Fibroblast of lung (primary cell): ENCODE results near the gene NUDT19. TPM values are rescaled to one million over a fixed set of nuclear protein-coding genes. Genes with fewer than 3 reads are reported as not detected.

Source experiments
- DNase-seq, 2 donors: peaks; one replicate each; pipeline versions ENCODE4 v3.0.0 to v3.0.0-alpha.2; 2010; ENCODE audit warnings: low read depth in 2 of 2
- H2AFZ ChIP-seq: 2 replicates; pipeline ENCODE4 v1.5.1; 2012; ENCODE audit warnings: low read length, control low read depth, inconsistent platforms
- H3K27ac ChIP-seq: 2 replicates; pipeline ENCODE4 v1.5.1; 2011; ENCODE audit warnings: low read length, control low read depth; ENCODE audit not compliant: insufficient read depth
- H3K27me3 ChIP-seq: 2 replicates; pipeline ENCODE4 v1.5.1; 2011; ENCODE audit warnings: mild to moderate bottlenecking, low read length; ENCODE audit not compliant: control insufficient read depth, insufficient read depth
- H3K36me3 ChIP-seq: 2 replicates; pipeline ENCODE4 v1.5.1; 2011; ENCODE audit warnings: low read length; ENCODE audit not compliant: control insufficient read depth, insufficient read depth
- H3K4me1 ChIP-seq: 2 replicates; pipeline ENCODE4 v1.5.1; 2011; ENCODE audit warnings: low read length; ENCODE audit not compliant: control insufficient read depth, insufficient read depth; ENCODE audit errors: extremely low read depth
- H3K4me2 ChIP-seq: 2 replicates; pipeline ENCODE4 v1.5.1; 2011; ENCODE audit warnings: low read length, control low read depth; ENCODE audit not compliant: insufficient read depth; ENCODE audit errors: extremely low read depth
- H3K4me3 ChIP-seq, 4 experiments: fragments of 200-600 bp in 1 of 4; sonication (generic) in 1 of 4; replicated peaks in 1 of 4; 2 replicates each; pipeline ENCODE4 v1.5.1; 2011 to 2016; ENCODE audit warnings: low read length in 4 of 4, low read depth in 3 of 4, mild to moderate bottlenecking in 3 of 4, control low read depth in 2 of 4, inconsistent platforms in 1 of 4, mixed read lengths in 1 of 4; ENCODE audit not compliant: insufficient read depth in 1 of 4; ENCODE audit errors: control extremely low read depth in 1 of 4
- H3K79me2 ChIP-seq: 2 replicates; pipeline ENCODE4 v1.5.1; 2012; ENCODE audit warnings: mild to moderate bottlenecking, low read length, inconsistent platforms; ENCODE audit not compliant: control insufficient read depth, insufficient read depth
- H3K9ac ChIP-seq: 2 replicates; pipeline ENCODE4 v1.5.1; 2011; ENCODE audit warnings: mild to moderate bottlenecking, low read length, control low read depth; ENCODE audit not compliant: insufficient read depth
- H3K9me3 ChIP-seq: 2 replicates; pipeline ENCODE4 v1.5.1; 2012; ENCODE audit warnings: low read depth, low read length; ENCODE audit not compliant: control insufficient read depth, insufficient read depth
- H4K20me1 ChIP-seq: 2 replicates; pipeline ENCODE4 v1.5.1; 2011; ENCODE audit warnings: low read length; ENCODE audit not compliant: control insufficient read depth, insufficient read depth; ENCODE audit errors: extremely low read depth
- CTCF ChIP-seq, 2 donors: IDR thresholded peaks in 1 of 2; conservative IDR thresholded peaks in 1 of 2; 1 replicate in 1 of 2; 2 replicates in 1 of 2; pipeline ENCODE4 v1.5.1; 2011 to 2012; ENCODE audit warnings: low read length in 2 of 2, control low read depth in 1 of 2, inconsistent platforms in 1 of 2, low read depth in 1 of 2, mild to moderate bottlenecking in 1 of 2
- EZH2 ChIP-seq: IDR thresholded peaks from 2 replicates; pipeline ENCODE4 v1.5.1; 2012; ENCODE audit warnings: low read length, control low read depth, mild to moderate bottlenecking; ENCODE audit errors: missing control alignments
- polyA plus RNA-seq, 2 donors: library from polyadenylated mRNA; depleted of rRNA in 1 of 2; stranded (reverse) in 1 of 2; unstranded in 1 of 2; fragments of >200 nt; gene quantifications; 2 replicates each; pipeline ENCODE4 v1.2.1, GENCODE V29; 2011 to 2012; ENCODE audit warnings: missing spikeins in 1 of 2
- total RNA-seq: library from RNA; depleted of rRNA; stranded (reverse); fragments of >200 nt; gene quantifications from 2 replicates; pipeline ENCODE4 v1.2.1, GENCODE V29; 2014

Gene NUDT19
- total and polyA plus RNA-seq, 2 donors (not counting 1 experiment from before 2014, with no cell fraction given) = 7.8 to 8.2 TPM

GRCh38 chr19:32720216-32720935 lies 28.8 kb downstream of the NUDT19 start:
- Histone ChIP-seq H3K36me3 (peaks cover 3% of the 10 kb centered on the region), H3K27ac (no peak overlapping the region), H3K4me3 (no peak overlapping the region), H3K9ac (no peak overlapping the region), H3K79me2 (no peaks in the 10 kb centered on the region), H3K4me2 (no peak overlapping the region), H2AFZ (no peak overlapping the region), H3K9me3 (no peaks in the 10 kb centered on the region), H3K27me3 (no peaks in the 10 kb centered on the region), H3K4me1 (no peaks in the 10 kb centered on the region), H4K20me1 (no peaks in the 10 kb centered on the region)
- no peak for DNase-seq
- no peak for TF ChIP-seq CTCF (conservative IDR thresholded peaks at IDR 0.05 in 1 of 2, IDR thresholded peaks at IDR 0.05 in 1 of 2; ENCODE audit: low read depth in 1 of 2, low read length in 2 of 2)
- TF ChIP-seq EZH2 = no peak

- Histone ChIP-seq H3K4me1 (no peaks in the 10 kb centered on the region), H3K27me3 (no peaks in the 10 kb centered on the region), H3K36me3 (peaks cover 3% of the 10 kb centered on the region), H3K4me2 (no peak overlapping the region), H3K79me2 (no peaks in the 10 kb centered on the region), H3K27ac (no peak overlapping the region), H3K4me3 (no peak overlapping the region), H3K9me3 (no peaks in the 10 kb centered on the region), H2AFZ (no peak overlapping the region), H4K20me1 (no peaks in the 10 kb centered on the region), H3K9ac (no peak overlapping the region)
- TF ChIP-seq CTCF (conservative IDR thresholded peaks at IDR 0.05 in 1 of 2, IDR thresholded peaks at IDR 0.05 in 1 of 2; ENCODE audit: low read depth in 1 of 2, low read length in 2 of 2) (no peak), EZH2 (no peak)
- no peak for DNase-seq
Measured at GRCh38 chr19:32720936-32721250, 29.3 kb downstream of the NUDT19 start.

- no peak overlapping the region for H3K9ac ChIP-seq
- no peaks in the 10 kb centered on the region for H3K79me2 ChIP-seq
- H3K4me2 ChIP-seq = no peak overlapping the region
- H3K27ac ChIP-seq = no peak overlapping the region
- TF ChIP-seq EZH2 = no peak
- TF ChIP-seq CTCF (conservative IDR thresholded peaks at IDR 0.05 in 1 of 2, IDR thresholded peaks at IDR 0.05 in 1 of 2; ENCODE audit: low read depth in 1 of 2, low read length in 2 of 2) = no peak
- no peaks in the 10 kb centered on the region for H3K9me3 ChIP-seq
- no peak for DNase-seq
- H3K36me3 ChIP-seq = no peaks in the 10 kb centered on the region
- no peaks in the 10 kb centered on the region for H3K27me3 ChIP-seq
- no peak overlapping the region for H2AFZ ChIP-seq
- H3K4me1 ChIP-seq = no peaks in the 10 kb centered on the region
- H4K20me1 ChIP-seq = no peaks in the 10 kb centered on the region
- no peak overlapping the region for H3K4me3 ChIP-seq
Measured at GRCh38 chr19:32735936-32736335, 44.3 kb downstream of the NUDT19 start.
